ENCODE results near the gene CLTC. TPM values are rescaled to one million over a fixed set of nuclear protein-coding genes. Genes with fewer than 3 reads are reported as not detected.
"Not testable (repeated sequence)": the region's sequence is repeated elsewhere in the genome, so short reads cannot be mapped to it uniquely, and the experiment has no call there.

CLTC gene
- total RNA-seq: 100 to 1,000 TPM; 140 to 203 (median 172) TPM

- DNase-seq: peak; percentile 87 to 91
- intact Hi-C loops (cut with DNase I; ENCODE audit: low total_unique reads) (loop anchor here (1.0 to 10.0 kb wide), 6 partner anchors 24 to 775 kb away; partner anchors contain the start of genes DHX40, PTRH2, RPS6KB1 and TUBD1), in situ Hi-C loops (cut with MboI; ENCODE audit: low sequenced_read_pairs in 4 of 4) (no loop called here)
- H3K36me3 ChIP-seq: no peaks in the 10 kb centered on the region
- peak in 2 of 5 experiments; percentile 17 to 19 for TF ChIP-seq CTCF (IDR thresholded peaks at IDR 0.05 in 4 of 5, conservative IDR thresholded peaks at IDR 0.05 in 1 of 5)
- peak; percentile 93 to 97 for TF ChIP-seq POLR2A (IDR thresholded peaks at IDR 0.05)
- H3K4me1 ChIP-seq: peaks cover 45% of the 10 kb centered on the region in 2 donors
- H3K27ac ChIP-seq: peak within 1 kb of the TSS; percentile 97 to 99 (median 98)
- H3K4me3 ChIP-seq: peak within 1 kb of the TSS; percentile 92 to 99 (median 95)
- peak; percentile 90 to 92 for ATAC-seq
- no peaks in the 10 kb centered on the region for H3K9me3 ChIP-seq
- no peaks in the 10 kb centered on the region for H3K27me3 ChIP-seq
Measured at GRCh38 chr17:59619298-59620063, at the start of gene CLTC. CLTC (plus strand) TSS chr17:59619895; CDS start chr17:59620132, 237 bp downstream.

- TF ChIP-seq POLR2A (IDR thresholded peaks at IDR 0.05): no peak
- TF ChIP-seq CTCF (IDR thresholded peaks at IDR 0.05 in 4 of 5, conservative IDR thresholded peaks at IDR 0.05 in 1 of 5): no peak
- ATAC-seq (no peak), DNase-seq (no peak)
- no peaks in the 10 kb centered on the region for H3K27me3 ChIP-seq
- intact Hi-C loops (cut with DNase I; ENCODE audit: low total_unique reads) (no loop called here), in situ Hi-C loops (cut with MboI; ENCODE audit: low sequenced_read_pairs in 4 of 4) (loop anchor here in 1 of 4 donors (25.0 kb wide), 1 partner anchor 260 kb away; no protein-coding TSS in a partner anchor)
- H3K27ac ChIP-seq: no peak overlapping the region
- H3K36me3 ChIP-seq: peaks cover 0 to 16% of the 10 kb centered on the region in 2 donors
- no peak overlapping the region for H3K4me3 ChIP-seq
- no peaks in the 10 kb centered on the region for H3K4me1 ChIP-seq
- H3K9me3 ChIP-seq: no peaks in the 10 kb centered on the region
Measured at GRCh38 chr17:59572301-59572924, 47.3 kb upstream of the CLTC start.

- H3K9me3 ChIP-seq; H3K36me3 ChIP-seq; in situ Hi-C loops (cut with MboI; ENCODE audit: low sequenced_read_pairs in 4 of 4); H3K4me3 ChIP-seq; ATAC-seq; DNase-seq; H3K27ac ChIP-seq; H3K27me3 ChIP-seq; intact Hi-C loops (cut with DNase I; ENCODE audit: low total_unique reads); H3K4me1 ChIP-seq: not testable (repeated sequence)
Measured at GRCh38 chr17:59584168-59584567, 35.5 kb upstream of the CLTC start.

- intact Hi-C loops (cut with DNase I; ENCODE audit: low total_unique reads) (no loop called here), in situ Hi-C loops (cut with MboI; ENCODE audit: low sequenced_read_pairs in 4 of 4) (no loop called here)
- no peak for ATAC-seq
Measured at GRCh38 chr17:59600169-59600568, 19.5 kb upstream of the CLTC start.

More at GRCh38 chr17:59600169-59600568, 19.5 kb upstream of the CLTC start:
- Histone ChIP-seq H3K4me1 (no peaks in the 10 kb centered on the region), H3K36me3 (peaks cover 0 to 3% of the 10 kb centered on the region in 2 donors), H3K9me3 (no peaks in the 10 kb centered on the region), H3K27me3 (no peaks in the 10 kb centered on the region), H3K27ac (no peak overlapping the region), H3K4me3 (no peak overlapping the region)
- no peak for DNase-seq
- TF ChIP-seq POLR2A (IDR thresholded peaks at IDR 0.05): no peak
- no peak for TF ChIP-seq CTCF (IDR thresholded peaks at IDR 0.05 in 4 of 5, conservative IDR thresholded peaks at IDR 0.05 in 1 of 5)

Data from gastrocnemius medialis (tissue), 4 donors.